A549 (cell line): ENCODE measurements around the gene CHST2. TPM values are rescaled to one million over a fixed set of nuclear protein-coding genes. Genes with fewer than 3 reads are reported as not detected.

Source experiments
- ATAC-seq, 2 experiments: fragments of 200-7000 bp in 1 of 2; fragments of >200 bp in 1 of 2; cut with Nextera tagmentation in 1 of 2; cut with Tn5 transposase in 1 of 2; 3 replicates each; pipeline versions ENCODE4 v1.8.0 to v1.9.1; 2018 to 2020; ENCODE audit warnings: mild to moderate bottlenecking in 1 of 2, moderate library complexity in 1 of 2
- CTCF ChIA-PET: fragments of 300-600 bp; sonication (Branson Sonifier 250); formaldehyde crosslinking; extraction: SDS; loops from one replicate; lab custom pipeline; 2021; ENCODE audit warnings: antibody characterized with exemption, inconsistent platforms; lab: Yijun Ruan, JAX
- POLR2A ChIA-PET: fragments of 350-600 bp; formaldehyde crosslinking; extraction: SDS; loops from one replicate; lab custom pipeline; 2021; ENCODE audit warnings: antibody characterized with exemption, inconsistent platforms; lab: Yijun Ruan, JAX
- DNase-seq, 2 experiments: peaks; one replicate each; pipeline versions ENCODE4 v3.0.0 to v3.0.0-alpha.2; 2011 to 2016; ENCODE audit warnings: low read depth in 1 of 2, low spot score in 1 of 2
- FAIRE-seq: peaks from 2 replicates; lab custom pipeline; 2011; peaks lifted over from hg19 to GRCh38; lab: Jason Lieb, UNC
- H3K27ac ChIP-seq, 2 experiments: fragments of >200 bp; sonication (Bioruptor Twin); formaldehyde crosslinking; 3 replicates each; pipeline ENCODE4 v1.5.1; 2016 to 2017
- H3K4me1 ChIP-seq: fragments of >200 bp; sonication (Bioruptor Twin); formaldehyde crosslinking; 3 replicates; pipeline ENCODE4 v1.6.1; 2016
- H3K4me2 ChIP-seq: fragments of >200 bp; sonication (Bioruptor Twin); formaldehyde crosslinking; 3 replicates; pipeline ENCODE4 v1.6.1; 2016
- H3K4me3 ChIP-seq: fragments of >200 bp; sonication (Bioruptor Twin); formaldehyde crosslinking; 3 replicates; pipeline ENCODE4 v1.5.1; 2016
- H3K9me3 ChIP-seq: fragments of >200 bp; sonication (Bioruptor Twin); formaldehyde crosslinking; 3 replicates; pipeline ENCODE4 v1.6.1; 2016
- BCL3 ChIP-seq: fragments of >200 bp; sonication (Bioruptor Twin); formaldehyde crosslinking; IDR thresholded peaks from 3 replicates; pipeline ENCODE4 v1.6.1; 2016
- CEBPB ChIP-seq, 2 experiments: fragments of >200 bp in 1 of 2; sonication (Bioruptor Twin) in 1 of 2; formaldehyde crosslinking in 1 of 2; IDR thresholded peaks; 2 replicates each; pipeline ENCODE4 v1.6.1; 2012 to 2016
- CHD2 ChIP-seq: fragments of 150-350 bp; IDR thresholded peaks from 2 replicates; pipeline ENCODE4 v1.6.1; 2014; ENCODE audit warnings: low read length; ENCODE audit not compliant: partially characterized antibody
- CHD4 ChIP-seq: fragments of 200-600 bp; sonication (generic); IDR thresholded peaks from 2 replicates; pipeline ENCODE4 v1.6.1; 2016; ENCODE audit warnings: antibody characterized with exemption, mild to moderate bottlenecking, borderline replicate concordance
- EHMT2 ChIP-seq: fragments of 200-600 bp; sonication (generic); IDR thresholded peaks from 2 replicates; pipeline ENCODE4 v1.6.1; 2016; ENCODE audit warnings: antibody characterized with exemption, low read depth, mild to moderate bottlenecking, moderate library complexity
- ELK1 ChIP-seq: fragments of 150-350 bp; IDR thresholded peaks from 2 replicates; pipeline ENCODE4 v1.6.1; 2014; ENCODE audit warnings: low read depth, mild to moderate bottlenecking, low read length
- FOSL2 ChIP-seq, 2 experiments: fragments of 450-650 bp in 1 of 2; fragments of >200 bp in 1 of 2; sonication (Bioruptor Twin) in 1 of 2; formaldehyde crosslinking; IDR thresholded peaks; 2 replicates each; pipeline versions ENCODE4 v1.5.0 to v1.6.1; 2016 to 2020; ENCODE audit warnings: mild to moderate bottlenecking in 1 of 2, moderate library complexity in 1 of 2
- HDAC2 ChIP-seq: fragments of 200-600 bp; sonication (generic); IDR thresholded peaks from 2 replicates; pipeline ENCODE4 v1.6.1; 2016
- HOXA7 ChIP-seq: fragments of 250-450 bp; sonication (Bioruptor Pico); IDR thresholded peaks from 2 replicates; pipeline ENCODE4 v1.5.0; 2020; ENCODE audit warnings: mild to moderate bottlenecking, moderate library complexity
- JUN ChIP-seq, 2 experiments: fragments of >200 bp; sonication (Bioruptor Twin); formaldehyde crosslinking; IDR thresholded peaks; 2 replicates in 1 of 2; 3 replicates in 1 of 2; pipeline ENCODE4 v1.6.1; 2016 to 2017
- JUNB ChIP-seq: fragments of >200 bp; sonication (Bioruptor Twin); formaldehyde crosslinking; IDR thresholded peaks from 2 replicates; pipeline ENCODE4 v1.6.1; 2016
- MAFK ChIP-seq: fragments of 450-650 bp; IDR thresholded peaks from 2 replicates; pipeline ENCODE4 v1.6.1; 2014; ENCODE audit not compliant: partially characterized antibody
- MAX ChIP-seq: IDR thresholded peaks from 2 replicates; pipeline ENCODE4 v1.6.1; 2012
- MAZ ChIP-seq: fragments of 150-350 bp; IDR thresholded peaks from 2 replicates; pipeline ENCODE4 v1.6.1; 2014; ENCODE audit warnings: antibody characterized with exemption, low read depth, low read length, borderline replicate concordance
- NR3C1 ChIP-seq: fragments of >200 bp; sonication (Bioruptor Twin); formaldehyde crosslinking; IDR thresholded peaks from 3 replicates; pipeline ENCODE4 v1.6.1; 2017
- POLR2A ChIP-seq: IDR thresholded peaks from 2 replicates; pipeline ENCODE4 v1.6.1; 2012; ENCODE audit warnings: mild to moderate bottlenecking, low read length
- REST ChIP-seq: fragments of 200-600 bp; sonication (generic); IDR thresholded peaks from 2 replicates; pipeline ENCODE4 v1.6.1; 2016; ENCODE audit warnings: antibody characterized with exemption, mild to moderate bottlenecking, moderate library complexity
- TFCP2L1 ChIP-seq: fragments of 250-450 bp; sonication (Bioruptor Pico); IDR thresholded peaks from 2 replicates; pipeline ENCODE4 v1.5.0; 2021; ENCODE audit warnings: mild to moderate bottlenecking
- TP53 ChIP-seq: fragments of 250-450 bp; sonication (Bioruptor Pico); IDR thresholded peaks from 2 replicates; pipeline ENCODE4 v1.5.0; 2021; ENCODE audit warnings: mild to moderate bottlenecking, moderate library complexity
- ZFP36 ChIP-seq: fragments of 450-650 bp; IDR thresholded peaks from 2 replicates; pipeline ENCODE4 v1.6.1; 2014; ENCODE audit warnings: borderline replicate concordance; ENCODE audit not compliant: partially characterized antibody
- ZNF302 ChIP-seq: fragments of 250-450 bp; sonication (Bioruptor Pico); IDR thresholded peaks from 2 replicates; pipeline ENCODE4 v1.9.0; 2021; ENCODE audit warnings: inconsistent platforms, mild to moderate bottlenecking, moderate library complexity
- ZSCAN20 ChIP-seq: fragments of 250-450 bp; sonication (Bioruptor Pico); IDR thresholded peaks from 2 replicates; pipeline ENCODE4 v1.8.0; 2022; ENCODE audit warnings: mild to moderate bottlenecking, moderate library complexity
- WGBS: methylation state at CpG from one replicate; pipeline ENCODE4 v1.1.6; 2017; ENCODE audit errors: missing lambda C conversion rate; 5-methylcytosine and 5-hydroxymethylcytosine counted together
- polyA plus RNA-seq, 4 experiments: library from polyadenylated mRNA; depleted of rRNA in 3 of 4; stranded (reverse); fragments of >200 nt; fragmentation: RNase III in 1 of 4; extraction: RNeasy Plus Mini Kit Qiagen cat#74134 plus additional on column Dnase treatment in 1 of 4; gene quantifications; 2 replicates in 3 of 4; 3 replicates in 1 of 4; pipeline ENCODE4 v1.2.3, GENCODE V29; 2011 to 2017

Gene CHST2
- polyA plus RNA-seq, 2 of the 4 experiments (the other 2 are of a cell fraction) = 0.04 to 0.26 TPM

GRCh38 chr3:143135150-143135549 is 15.6 kb downstream of the CHST2 start:
- ChIA-PET POLR2A (no interaction called here), CTCF (no interaction called here)
- H3K4me3 ChIP-seq = no peak overlapping the region
- TF ChIP-seq FOSL2 (IDR thresholded peaks at IDR 0.05) = no peak
- peak; percentile 32; the same call in 1 of the 2 replicates for TF ChIP-seq FOSL2 (CRISPR knock-in tag; IDR thresholded peaks at IDR 0.05)
- no peak for TF ChIP-seq TFCP2L1 (CRISPR knock-in tag)
- H3K4me2 ChIP-seq = no peak overlapping the region
- H3K9me3 ChIP-seq = no peaks in the 10 kb centered on the region
- ATAC-seq (peak; percentile 38 to 52; a peak in 1 of 6 replicates), FAIRE-seq (no peak), DNase-seq (peak; percentile 10 to 19)
- H3K27ac ChIP-seq = no peak overlapping the region
- WGBS = 0% methylated on average over 2 of the region's 2 CpGs
- H3K4me1 ChIP-seq = 0 out of 3 replicates have a peak, but pooled peaks cover 3% of the 10 kb centered on the region

GRCh38 chr3:143137435-143138036 is 18.0 kb downstream of the CHST2 start:
- TF ChIP-seq HDAC2 (no peak), JUNB (no peak), EHMT2 (no peak), TP53 (CRISPR knock-in tag) (no peak), MAZ (no peak), CEBPB (IDR thresholded peaks at IDR 0.05) (no peak), CHD2 (no peak), CHD4 (no peak), ELK1 (no peak), ZSCAN20 (CRISPR knock-in tag) (no peak), ZNF302 (no peak), BCL3 (no peak), HOXA7 (CRISPR knock-in tag) (no peak), JUN (IDR thresholded peaks at IDR 0.05) (no peak), MAFK (no peak), MAX (no peak)

GRCh38 chr3:143138953-143139352 is 19.4 kb downstream of the CHST2 start:
- no peak for FAIRE-seq
- POLR2A ChIA-PET = no interaction called here
- 88% methylated on average over 3 of the region's 3 CpGs for WGBS
- Histone ChIP-seq H3K4me3 (no peak overlapping the region), H3K4me1 (0 out of 3 replicates have a peak, but pooled peaks cover 3% of the 10 kb centered on the region)
- TF ChIP-seq ZFP36 (no peak), TP53 (CRISPR knock-in tag) (no peak), NR3C1 (no peak), CHD2 (no peak), REST (no peak), POLR2A (no peak), EHMT2 (no peak)
- TF ChIP-seq, all 56 proteins: peak for 0
- ATAC-seq (no peak), DNase-seq (no peak)
- no peaks in the 10 kb centered on the region for H3K9me3 ChIP-seq
- CTCF ChIA-PET = interaction anchor here (0.5 to 1.4 kb wide), 3 partner anchors 18 to 505 kb away, joined by 3 to 5 read pairs (median 3); no protein-coding TSS in a partner anchor
- no peak overlapping the region for H3K4me2 ChIP-seq
- H3K27ac ChIP-seq = no peak overlapping the region

More at GRCh38 chr3:143137435-143138036, 18.0 kb downstream of the CHST2 start:
- no peak for DNase-seq
- ChIA-PET CTCF (no interaction called here), POLR2A (no interaction called here)
- H3K9me3 ChIP-seq = no peaks in the 10 kb centered on the region
- FAIRE-seq = no peak
- H3K4me2 ChIP-seq = no peak overlapping the region
- no peak for ATAC-seq
- no peak overlapping the region for H3K27ac ChIP-seq
- 49% methylated on average over 2 of the region's 2 CpGs for WGBS
- 0 out of 3 replicates have a peak, but pooled peaks cover 3% of the 10 kb centered on the region for H3K4me1 ChIP-seq
- no peak overlapping the region for H3K4me3 ChIP-seq
